SJCRH30 (cell line): ENCODE results near the gene BBS5. TPM values are rescaled to one million over a fixed set of nuclear protein-coding genes. Genes with fewer than 3 reads are reported as not detected.

Experiments used
- DNase-seq, 2 experiments: peaks; one replicate each; pipeline ENCODE4 v3.0.0-alpha.2; 2015 to 2020
- H3K27ac ChIP-seq: fragments of 250-450 bp; sonication (Bioruptor Pico); 2 replicates; pipeline ENCODE4 v1.5.1; 2020; ENCODE audit warnings: mild to moderate bottlenecking, moderate library complexity
- H3K27me3 ChIP-seq: fragments of 250-450 bp; sonication (Bioruptor Pico); 2 replicates; pipeline ENCODE4 v1.5.1; 2020; ENCODE audit warnings: mild to moderate bottlenecking, moderate library complexity
- H3K36me3 ChIP-seq: fragments of 250-450 bp; sonication (Bioruptor Pico); 2 replicates; pipeline ENCODE4 v1.5.1; 2020; ENCODE audit warnings: mild to moderate bottlenecking, moderate library complexity
- H3K4me1 ChIP-seq: fragments of 250-450 bp; sonication (Bioruptor Pico); 2 replicates; pipeline ENCODE4 v1.5.1; 2020; ENCODE audit warnings: mild to moderate bottlenecking, moderate library complexity
- H3K4me3 ChIP-seq: fragments of 250-450 bp; sonication (Bioruptor Pico); 2 replicates; pipeline ENCODE4 v1.5.1; 2020; ENCODE audit warnings: mild to moderate bottlenecking, moderate library complexity
- H3K9me3 ChIP-seq: fragments of 250-450 bp; sonication (Bioruptor Pico); replicated peaks from 2 replicates; pipeline ENCODE4 v1.5.1; 2020; ENCODE audit warnings: mild to moderate bottlenecking, moderate library complexity
- total RNA-seq: library from RNA; depleted of rRNA; stranded (reverse); fragments of >200 nt; shearing (Covaris generic); gene quantifications from 2 replicates; pipeline ENCODE4 v1.2.3, GENCODE V29; 2014

BBS5 gene
- total RNA-seq, 1 experiment from 2014 or later: 5.4 TPM

- Histone ChIP-seq H3K9me3 (no peaks in the 10 kb centered on the region), H3K27ac (no peak overlapping the region), H3K36me3 (no peaks in the 10 kb centered on the region), H3K4me3 (no peak overlapping the region), H3K27me3 (no peaks in the 10 kb centered on the region), H3K4me1 (no peaks in the 10 kb centered on the region)
- DNase-seq: no peak
These were observed 9.2 kb upstream of the BBS5 start for GRCh38 chr2:169469952-169470572.

GRCh38 chr2:169472249-169472648, 7.0 kb upstream of the BBS5 start:
- no peaks in the 10 kb centered on the region for H3K9me3 ChIP-seq
- H3K27ac ChIP-seq: no peak overlapping the region
- no peaks in the 10 kb centered on the region for H3K27me3 ChIP-seq
- H3K36me3 ChIP-seq: no peaks in the 10 kb centered on the region
- DNase-seq: no peak
- H3K4me1 ChIP-seq: no peaks in the 10 kb centered on the region
- no peak overlapping the region for H3K4me3 ChIP-seq

- H3K4me1 ChIP-seq: peaks cover 4% of the 10 kb centered on the region; the same call in 1 of the 2 replicates
- no peaks in the 10 kb centered on the region for H3K36me3 ChIP-seq
- peak in 1 of 2 experiments; percentile 31 for DNase-seq
These were observed 2.8 kb upstream of the BBS5 start for GRCh38 chr2:169476459-169476858.

GRCh38 chr2:169478339-169478738, 955 bp upstream of the BBS5 start:
- Histone ChIP-seq H3K9me3 (no peaks in the 10 kb centered on the region), H3K4me3 (no peak overlapping the region), H3K27me3 (no peaks in the 10 kb centered on the region), H3K27ac (no peak overlapping the region; the same call in 1 of the 2 replicates), H3K36me3 (no peaks in the 10 kb centered on the region), H3K4me1 (peaks cover 4% of the 10 kb centered on the region; the same call in 1 of the 2 replicates)
- DNase-seq: peak in 1 of 2 experiments; percentile 47

More at GRCh38 chr2:169476459-169476858, 2.8 kb upstream of the BBS5 start:
- H3K27me3 ChIP-seq: no peaks in the 10 kb centered on the region
- H3K9me3 ChIP-seq: no peaks in the 10 kb centered on the region
- no peak overlapping the region for H3K27ac ChIP-seq
- no peak overlapping the region for H3K4me3 ChIP-seq

- Histone ChIP-seq H3K4me1 (peaks cover 4% of the 10 kb centered on the region; the same call in 1 of the 2 replicates), H3K9me3 (no peaks in the 10 kb centered on the region), H3K4me3 (peak overlapping the region; percentile 65), H3K36me3 (no peaks in the 10 kb centered on the region), H3K27me3 (no peaks in the 10 kb centered on the region), H3K27ac (peak overlapping the region; percentile 49)
- no peak for DNase-seq
These were observed 493 bp upstream of the BBS5 start for GRCh38 chr2:169478745-169479256.

- DNase-seq: no peak
- peaks cover 4% of the 10 kb centered on the region; the same call in 1 of the 2 replicates for H3K4me1 ChIP-seq
- H3K27ac ChIP-seq: peak overlapping the region; percentile 49
- H3K27me3 ChIP-seq: no peaks in the 10 kb centered on the region
- no peaks in the 10 kb centered on the region for H3K36me3 ChIP-seq
- H3K9me3 ChIP-seq: no peaks in the 10 kb centered on the region
- peak overlapping the region; percentile 65 for H3K4me3 ChIP-seq
These were observed 778 bp downstream of the BBS5 start for GRCh38 chr2:169480079-169480465.

GRCh38 chr2:169485650-169486138, 6.4 kb downstream of the BBS5 start:
- H3K9me3 ChIP-seq: no peaks in the 10 kb centered on the region
- DNase-seq: no peak
- no peaks in the 10 kb centered on the region for H3K36me3 ChIP-seq
- no peaks in the 10 kb centered on the region for H3K4me1 ChIP-seq
- no peak overlapping the region for H3K27ac ChIP-seq
- no peak overlapping the region for H3K4me3 ChIP-seq
- no peaks in the 10 kb centered on the region for H3K27me3 ChIP-seq

GRCh38 chr2:169486487-169486886, 7.2 kb downstream of the BBS5 start:
- H3K27ac ChIP-seq: no peak overlapping the region
- no peak overlapping the region for H3K4me3 ChIP-seq
- no peaks in the 10 kb centered on the region for H3K36me3 ChIP-seq
- no peaks in the 10 kb centered on the region for H3K27me3 ChIP-seq
- H3K4me1 ChIP-seq: no peaks in the 10 kb centered on the region
- no peak for DNase-seq
- no peaks in the 10 kb centered on the region for H3K9me3 ChIP-seq

- H3K4me1 ChIP-seq: no peaks in the 10 kb centered on the region
- no peak overlapping the region for H3K4me3 ChIP-seq
- H3K9me3 ChIP-seq: no peaks in the 10 kb centered on the region
These were observed 11.5 kb downstream of the BBS5 start for GRCh38 chr2:169490834-169491233.

GRCh38 chr2:169491378-169491777, 12.1 kb downstream of the BBS5 start:
- H3K9me3 ChIP-seq: no peaks in the 10 kb centered on the region
- H3K4me1 ChIP-seq: no peaks in the 10 kb centered on the region
- H3K36me3 ChIP-seq: no peaks in the 10 kb centered on the region
- no peaks in the 10 kb centered on the region for H3K27me3 ChIP-seq
- H3K27ac ChIP-seq: no peak overlapping the region
- no peak overlapping the region for H3K4me3 ChIP-seq
- DNase-seq: no peak

More at GRCh38 chr2:169490834-169491233, 11.5 kb downstream of the BBS5 start:
- DNase-seq: no peak
- H3K27me3 ChIP-seq: no peaks in the 10 kb centered on the region
- no peaks in the 10 kb centered on the region for H3K36me3 ChIP-seq
- H3K27ac ChIP-seq: no peak overlapping the region

GRCh38 chr2:169493360-169493759, 14.1 kb downstream of the BBS5 start:
- H3K27ac ChIP-seq: no peak overlapping the region
- H3K27me3 ChIP-seq: no peaks in the 10 kb centered on the region
- H3K4me1 ChIP-seq: no peaks in the 10 kb centered on the region
- H3K36me3 ChIP-seq: no peaks in the 10 kb centered on the region
- H3K4me3 ChIP-seq: no peak overlapping the region
- H3K9me3 ChIP-seq: no peaks in the 10 kb centered on the region
- no peak for DNase-seq

GRCh38 chr2:169495310-169495928, 16.1 kb downstream of the BBS5 start:
- no peaks in the 10 kb centered on the region for H3K27me3 ChIP-seq
- no peak for DNase-seq
- H3K9me3 ChIP-seq: no peaks in the 10 kb centered on the region
- no peak overlapping the region for H3K27ac ChIP-seq
- H3K4me3 ChIP-seq: no peak overlapping the region
- H3K4me1 ChIP-seq: no peaks in the 10 kb centered on the region
- H3K36me3 ChIP-seq: no peaks in the 10 kb centered on the region

- H3K9me3 ChIP-seq: no peaks in the 10 kb centered on the region
- peaks cover 22% of the 10 kb centered on the region for H3K4me1 ChIP-seq
- H3K36me3 ChIP-seq: no peaks in the 10 kb centered on the region
- H3K27ac ChIP-seq: no peak overlapping the region
- DNase-seq: no peak
- H3K4me3 ChIP-seq: no peak overlapping the region
- H3K27me3 ChIP-seq: no peaks in the 10 kb centered on the region
These were observed 25.4 kb downstream of the BBS5 start for GRCh38 chr2:169504651-169505050.

GRCh38 chr2:169507698-169508097, 28.4 kb downstream of the BBS5 start:
- Histone ChIP-seq H3K4me1 (peaks cover 30% of the 10 kb centered on the region), H3K27me3 (no peaks in the 10 kb centered on the region), H3K36me3 (no peaks in the 10 kb centered on the region), H3K27ac (peak overlapping the region; percentile 85), H3K4me3 (no peak overlapping the region), H3K9me3 (no peaks in the 10 kb centered on the region)
- peak in 1 of 2 experiments; percentile 81 for DNase-seq

GRCh38 chr2:169509298-169509885, 30.1 kb downstream of the BBS5 start, which contains the start of gene KLHL41:
TSS of gene KLHL41 (plus strand) at chr2:169509702. CDS start at chr2:169509779, 77 bp downstream.
- no peaks in the 10 kb centered on the region for H3K9me3 ChIP-seq
- peaks cover 41% of the 10 kb centered on the region for H3K4me1 ChIP-seq
- H3K27me3 ChIP-seq: no peaks in the 10 kb centered on the region
- H3K27ac ChIP-seq: peak within 1 kb of the TSS; percentile 85
- DNase-seq: peak; percentile 74 to 92
- H3K36me3 ChIP-seq: no peaks in the 10 kb centered on the region
- peak within 1 kb of the TSS; percentile 58 for H3K4me3 ChIP-seq
